Measurements from ENCODE around the gene OSBPL3. TPM values are rescaled to one million over a fixed set of nuclear protein-coding genes. Genes with fewer than 3 reads are reported as not detected.

The OSBPL3 gene
- polyA plus RNA-seq, 1 of the 3 experiments (the other 2 are of a cell fraction), result 23.2 TPM

DNA sequence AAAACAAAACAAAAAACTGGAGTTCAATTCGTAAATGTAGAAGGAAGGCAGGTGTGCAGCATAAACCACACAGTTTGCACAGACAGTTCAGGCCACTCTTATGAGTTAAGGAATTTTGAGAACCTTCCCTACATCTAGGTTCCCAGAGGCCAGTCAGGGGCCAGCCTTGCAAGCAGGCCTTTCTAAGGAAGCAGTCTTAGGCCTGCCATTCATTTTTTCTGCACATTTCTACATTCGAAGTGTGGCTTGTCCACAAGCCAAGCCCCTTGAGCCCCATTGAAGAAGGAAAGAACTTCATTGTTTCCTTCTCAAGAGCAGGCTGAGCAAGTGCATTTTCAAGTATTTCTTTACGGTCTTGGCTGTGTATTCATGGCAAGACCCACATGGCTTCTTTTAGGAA is 11.4 kb upstream of the OSBPL3 start:
- Histone ChIP-seq H3K4me2 (no peak overlapping the region), H3K9ac (no peak overlapping the region), H3K79me2 (ENCODE audit: insufficient read depth) (no peaks in the 10 kb centered on the region), H4K20me1 (ENCODE audit: insufficient read depth) (no peaks in the 10 kb centered on the region), H3K4me3 (ENCODE audit: low read depth in 2 of 2, low read length in 1 of 2) (no peak overlapping the region), H3F3A (replicated peaks; ENCODE audit: insufficient read depth) (no peaks in the 10 kb centered on the region), H3K27me3 (ENCODE audit: insufficient read depth) (no peaks in the 10 kb centered on the region), H3K4me1 (ENCODE audit: control insufficient read depth in 1 of 2, insufficient read depth in 2 of 2, low read depth in 1 of 2, low read length in 1 of 2) (no peaks in the 10 kb centered on the region; a peak in 1 of 4 replicates), H3K27ac (ENCODE audit: low read depth in 2 of 2, low read length in 1 of 2) (no peak overlapping the region), H3K9me2 (no peaks in the 10 kb centered on the region), H3K36me3 (replicated peaks in 1 of 2; ENCODE audit: control insufficient read depth in 1 of 2, insufficient read depth in 2 of 2, low read length in 1 of 2) (no peaks in the 10 kb centered on the region), H3K9me3 (no peaks in the 10 kb centered on the region), H2AFZ (ENCODE audit: low read depth) (no peak overlapping the region)
- DNase-seq, result no peak
- 80% methylated on average over 3 of the region's 3 CpGs for WGBS (ENCODE audit: low lambda C conversion rate)
- TF ChIP-seq FOSL2 (IDR thresholded peaks at IDR 0.05; ENCODE audit: borderline replicate concordance, low read depth) (no peak), EP300 (IDR thresholded peaks at IDR 0.05; ENCODE audit: borderline replicate concordance in 1 of 2, low read depth in 1 of 2, low read length in 1 of 2) (no peak), NRF1 (IDR thresholded peaks at IDR 0.05; ENCODE audit: low read depth, low read length) (no peak), ELF1 (IDR thresholded peaks at IDR 0.05) (no peak), RXRA (IDR thresholded peaks at IDR 0.05; ENCODE audit: borderline replicate concordance, low read depth) (no peak), GABPA (IDR thresholded peaks at IDR 0.05; ENCODE audit: low read depth) (no peak), RCOR1 (IDR thresholded peaks at IDR 0.05; ENCODE audit: low read length) (no peak), YY1 (IDR thresholded peaks at IDR 0.05; ENCODE audit: low read depth) (no peak), RAD21 (IDR thresholded peaks at IDR 0.05; ENCODE audit: low read length) (no peak), SMC3 (IDR thresholded peaks at IDR 0.05; ENCODE audit: low read depth, low read length) (no peak), SIN3A (IDR thresholded peaks at IDR 0.05; ENCODE audit: borderline replicate concordance, low read depth, low read length) (no peak), NFIC (IDR thresholded peaks at IDR 0.05; ENCODE audit: borderline replicate concordance) (no peak)
- TF ChIP-seq, protein P1, sequence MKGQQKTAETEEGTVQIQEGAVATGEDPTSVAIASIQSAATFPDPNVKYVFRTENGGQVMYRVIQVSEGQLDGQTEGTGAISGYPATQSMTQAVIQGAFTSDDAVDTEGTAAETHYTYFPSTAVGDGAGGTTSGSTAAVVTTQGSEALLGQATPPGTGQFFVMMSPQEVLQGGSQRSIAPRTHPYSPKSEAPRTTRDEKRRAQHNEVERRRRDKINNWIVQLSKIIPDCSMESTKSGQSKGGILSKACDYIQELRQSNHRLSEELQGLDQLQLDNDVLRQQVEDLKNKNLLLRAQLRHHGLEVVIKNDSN (IDR thresholded peaks at IDR 0.05; ENCODE audit: borderline replicate concordance, low read depth), result no peak
- TF ChIP-seq, protein P2, sequence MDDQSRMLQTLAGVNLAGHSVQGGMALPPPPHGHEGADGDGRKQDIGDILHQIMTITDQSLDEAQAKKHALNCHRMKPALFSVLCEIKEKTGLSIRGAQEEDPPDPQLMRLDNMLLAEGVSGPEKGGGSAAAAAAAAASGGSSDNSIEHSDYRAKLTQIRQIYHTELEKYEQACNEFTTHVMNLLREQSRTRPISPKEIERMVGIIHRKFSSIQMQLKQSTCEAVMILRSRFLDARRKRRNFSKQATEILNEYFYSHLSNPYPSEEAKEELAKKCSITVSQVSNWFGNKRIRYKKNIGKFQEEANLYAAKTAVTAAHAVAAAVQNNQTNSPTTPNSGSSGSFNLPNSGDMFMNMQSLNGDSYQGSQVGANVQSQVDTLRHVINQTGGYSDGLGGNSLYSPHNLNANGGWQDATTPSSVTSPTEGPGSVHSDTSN (IDR thresholded peaks at IDR 0.05), result no peak
- TF ChIP-seq, protein P3, sequence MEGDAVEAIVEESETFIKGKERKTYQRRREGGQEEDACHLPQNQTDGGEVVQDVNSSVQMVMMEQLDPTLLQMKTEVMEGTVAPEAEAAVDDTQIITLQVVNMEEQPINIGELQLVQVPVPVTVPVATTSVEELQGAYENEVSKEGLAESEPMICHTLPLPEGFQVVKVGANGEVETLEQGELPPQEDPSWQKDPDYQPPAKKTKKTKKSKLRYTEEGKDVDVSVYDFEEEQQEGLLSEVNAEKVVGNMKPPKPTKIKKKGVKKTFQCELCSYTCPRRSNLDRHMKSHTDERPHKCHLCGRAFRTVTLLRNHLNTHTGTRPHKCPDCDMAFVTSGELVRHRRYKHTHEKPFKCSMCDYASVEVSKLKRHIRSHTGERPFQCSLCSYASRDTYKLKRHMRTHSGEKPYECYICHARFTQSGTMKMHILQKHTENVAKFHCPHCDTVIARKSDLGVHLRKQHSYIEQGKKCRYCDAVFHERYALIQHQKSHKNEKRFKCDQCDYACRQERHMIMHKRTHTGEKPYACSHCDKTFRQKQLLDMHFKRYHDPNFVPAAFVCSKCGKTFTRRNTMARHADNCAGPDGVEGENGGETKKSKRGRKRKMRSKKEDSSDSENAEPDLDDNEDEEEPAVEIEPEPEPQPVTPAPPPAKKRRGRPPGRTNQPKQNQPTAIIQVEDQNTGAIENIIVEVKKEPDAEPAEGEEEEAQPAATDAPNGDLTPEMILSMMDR (IDR thresholded peaks at IDR 0.05), result no peak
- TF ChIP-seq, protein P4, sequence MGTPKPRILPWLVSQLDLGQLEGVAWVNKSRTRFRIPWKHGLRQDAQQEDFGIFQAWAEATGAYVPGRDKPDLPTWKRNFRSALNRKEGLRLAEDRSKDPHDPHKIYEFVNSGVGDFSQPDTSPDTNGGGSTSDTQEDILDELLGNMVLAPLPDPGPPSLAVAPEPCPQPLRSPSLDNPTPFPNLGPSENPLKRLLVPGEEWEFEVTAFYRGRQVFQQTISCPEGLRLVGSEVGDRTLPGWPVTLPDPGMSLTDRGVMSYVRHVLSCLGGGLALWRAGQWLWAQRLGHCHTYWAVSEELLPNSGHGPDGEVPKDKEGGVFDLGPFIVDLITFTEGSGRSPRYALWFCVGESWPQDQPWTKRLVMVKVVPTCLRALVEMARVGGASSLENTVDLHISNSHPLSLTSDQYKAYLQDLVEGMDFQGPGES (IDR thresholded peaks at IDR 0.05; ENCODE audit: low read depth, low read length), result no peak
- ChIA-PET POLR2A (no interaction called here), CTCF (interaction anchor here (1.7 to 2.5 kb wide), 2 partner anchors 10 to 12 kb away, joined by 6 to 8 read pairs; partner anchors contain the start of gene OSBPL3)

Measured in SK-N-SH (cell line).